HCT116 (cell line): ENCODE results near the gene MAPK10.

Source experiments
- EGR1 ChIP-seq: IDR thresholded peaks from 2 replicates; pipeline ENCODE4 v1.6.1; 2012; ENCODE audit warnings: low read depth
- EZH2 ChIP-seq: fragments of 200-600 bp; sonication (generic); IDR thresholded peaks from 2 replicates; pipeline ENCODE4 v1.6.1; 2017; ENCODE audit warnings: antibody characterized with exemption, mixed run types
- EZH2phosphoT487 ChIP-seq: fragments of 200-600 bp; IDR thresholded peaks from 2 replicates; pipeline ENCODE4 v1.6.1; 2018; ENCODE audit warnings: antibody characterized with exemption, borderline replicate concordance
- JUND ChIP-seq: IDR thresholded peaks from 2 replicates; pipeline ENCODE4 v1.6.1; 2012
- MAX ChIP-seq: IDR thresholded peaks from 2 replicates; pipeline ENCODE4 v1.6.1; 2012
- POLR2A ChIP-seq: IDR thresholded peaks from 2 replicates; pipeline ENCODE4 v1.7.0; 2011; ENCODE audit warnings: borderline replicate concordance; ENCODE audit not compliant: insufficient read depth, insufficient read length; ENCODE audit errors: extremely low read depth
- POLR2AphosphoS5 ChIP-seq: IDR thresholded peaks from 2 replicates; pipeline ENCODE4 v1.6.1; 2011; ENCODE audit warnings: mild to moderate bottlenecking, low read depth, low read length, moderate library complexity
- SRF ChIP-seq: IDR thresholded peaks from 2 replicates; pipeline ENCODE4 v1.6.1; 2012; ENCODE audit warnings: low read depth
- YY1 ChIP-seq: IDR thresholded peaks from 2 replicates; pipeline ENCODE4 v1.6.1; 2011; ENCODE audit warnings: low read length, low read depth, moderate library complexity, mild to moderate bottlenecking; ENCODE audit not compliant: insufficient replicate concordance; ENCODE audit errors: extremely low read depth
- ZBTB33 ChIP-seq: IDR thresholded peaks from 2 replicates; pipeline ENCODE4 v1.6.1; 2011; ENCODE audit warnings: mild to moderate bottlenecking, low read length, moderate library complexity; ENCODE audit not compliant: insufficient replicate concordance; ENCODE audit errors: extremely low read depth
- TF ChIP-seq, protein P1 (sequence below), 3 experiments: fragments of 200-600 bp in 1 of 3; sonication (generic) in 1 of 3; IDR thresholded peaks in 2 of 3; conservative IDR thresholded peaks in 1 of 3; 2 replicates each; pipeline ENCODE4 v1.5.1; 2012 to 2017; ENCODE audit warnings: low read depth in 2 of 3, low read length in 2 of 3, antibody characterized with exemption in 1 of 3, borderline replicate concordance in 1 of 3, control low read depth in 1 of 3, mild to moderate bottlenecking in 1 of 3, mixed read lengths in 1 of 3, mixed run types in 1 of 3, moderate library complexity in 1 of 3; ENCODE audit not compliant: insufficient read depth in 1 of 3

DNA sequence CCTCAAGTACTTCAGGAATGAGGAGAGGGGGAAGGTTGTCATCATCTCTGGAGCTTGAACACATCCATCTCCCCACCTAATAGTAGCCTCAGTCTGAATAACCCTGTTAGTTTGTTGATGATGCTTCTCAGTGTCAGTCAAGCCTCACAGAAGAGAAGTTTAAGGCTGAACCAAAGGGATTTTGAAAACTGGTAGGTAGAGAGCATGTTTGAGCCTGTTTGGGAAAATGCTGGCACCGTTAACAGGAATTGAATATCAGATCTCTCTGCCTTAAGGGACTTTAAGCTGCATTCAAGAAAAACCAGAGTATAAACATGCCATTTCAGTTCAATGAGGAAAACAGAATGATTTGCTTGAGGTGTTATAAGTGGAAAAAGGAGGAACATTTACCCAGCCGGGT is 73.1 kb downstream of the MAPK10 start:
- no peak for TF ChIP-seq POLR2AphosphoS5
- TF ChIP-seq, protein P1, sequence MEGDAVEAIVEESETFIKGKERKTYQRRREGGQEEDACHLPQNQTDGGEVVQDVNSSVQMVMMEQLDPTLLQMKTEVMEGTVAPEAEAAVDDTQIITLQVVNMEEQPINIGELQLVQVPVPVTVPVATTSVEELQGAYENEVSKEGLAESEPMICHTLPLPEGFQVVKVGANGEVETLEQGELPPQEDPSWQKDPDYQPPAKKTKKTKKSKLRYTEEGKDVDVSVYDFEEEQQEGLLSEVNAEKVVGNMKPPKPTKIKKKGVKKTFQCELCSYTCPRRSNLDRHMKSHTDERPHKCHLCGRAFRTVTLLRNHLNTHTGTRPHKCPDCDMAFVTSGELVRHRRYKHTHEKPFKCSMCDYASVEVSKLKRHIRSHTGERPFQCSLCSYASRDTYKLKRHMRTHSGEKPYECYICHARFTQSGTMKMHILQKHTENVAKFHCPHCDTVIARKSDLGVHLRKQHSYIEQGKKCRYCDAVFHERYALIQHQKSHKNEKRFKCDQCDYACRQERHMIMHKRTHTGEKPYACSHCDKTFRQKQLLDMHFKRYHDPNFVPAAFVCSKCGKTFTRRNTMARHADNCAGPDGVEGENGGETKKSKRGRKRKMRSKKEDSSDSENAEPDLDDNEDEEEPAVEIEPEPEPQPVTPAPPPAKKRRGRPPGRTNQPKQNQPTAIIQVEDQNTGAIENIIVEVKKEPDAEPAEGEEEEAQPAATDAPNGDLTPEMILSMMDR (IDR thresholded peaks at IDR 0.05 in 2 of 3, conservative IDR thresholded peaks at IDR 0.05 in 1 of 3; ENCODE audit: borderline replicate concordance in 1 of 3, insufficient read depth in 1 of 3, low read depth in 2 of 3, low read length in 2 of 3), result no peak
- no peak for TF ChIP-seq YY1
- TF ChIP-seq POLR2A, result no peak
- no peak for TF ChIP-seq MAX
- TF ChIP-seq EGR1, result no peak
- TF ChIP-seq JUND, result no peak
- no peak for TF ChIP-seq EZH2phosphoT487
- TF ChIP-seq EZH2, result no peak
- TF ChIP-seq SRF, result no peak
- no peak for TF ChIP-seq ZBTB33
